ENCODE data around the gene ATP2B2.
A peak's percentile ranks its signal among the peaks of the same experiment; 100 is the strongest.

ATP2B2 gene

DNA sequence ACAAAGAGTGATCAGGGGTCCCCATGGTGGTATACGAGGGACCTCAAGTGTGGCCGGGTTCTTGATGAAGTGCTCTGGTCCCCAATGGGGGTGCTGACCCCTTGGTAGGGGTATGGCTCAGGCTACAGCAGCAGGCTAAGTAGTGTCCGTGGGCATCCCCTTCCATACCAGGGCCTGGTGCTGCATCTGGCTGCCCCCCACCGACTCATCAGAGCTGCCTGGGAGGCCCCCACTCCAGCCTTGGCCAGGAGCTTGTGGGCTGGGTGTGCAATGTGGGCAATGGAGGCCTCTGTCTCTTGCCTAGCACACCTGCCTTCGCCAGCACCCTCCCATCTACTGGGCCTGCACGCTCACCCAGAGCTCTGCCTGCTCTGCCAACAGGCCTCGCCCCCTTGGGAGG lies 125.4 kb downstream of the ATP2B2 start:
- no peak for DNase-seq

DNA sequence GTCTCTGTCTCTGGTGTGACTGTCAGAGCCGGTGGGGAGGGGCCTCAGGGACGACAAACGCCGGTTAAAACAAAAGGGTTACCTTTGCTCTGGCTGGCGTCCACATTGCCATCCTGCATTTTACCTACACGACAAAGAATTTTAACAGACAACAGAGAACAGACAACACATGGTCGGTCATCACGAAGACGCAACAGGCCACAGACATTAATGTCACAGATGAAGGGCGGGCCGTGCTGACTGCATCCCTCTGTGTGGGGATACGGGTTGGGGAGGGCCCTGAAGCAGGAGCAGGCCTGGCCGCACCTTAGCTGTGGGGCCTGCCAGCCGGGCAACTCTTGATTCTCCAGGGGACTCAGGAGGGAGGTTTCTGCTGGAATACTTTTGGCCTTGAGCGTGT lies 126.2 kb downstream of the ATP2B2 start:
- DNase-seq: no peak

DNA sequence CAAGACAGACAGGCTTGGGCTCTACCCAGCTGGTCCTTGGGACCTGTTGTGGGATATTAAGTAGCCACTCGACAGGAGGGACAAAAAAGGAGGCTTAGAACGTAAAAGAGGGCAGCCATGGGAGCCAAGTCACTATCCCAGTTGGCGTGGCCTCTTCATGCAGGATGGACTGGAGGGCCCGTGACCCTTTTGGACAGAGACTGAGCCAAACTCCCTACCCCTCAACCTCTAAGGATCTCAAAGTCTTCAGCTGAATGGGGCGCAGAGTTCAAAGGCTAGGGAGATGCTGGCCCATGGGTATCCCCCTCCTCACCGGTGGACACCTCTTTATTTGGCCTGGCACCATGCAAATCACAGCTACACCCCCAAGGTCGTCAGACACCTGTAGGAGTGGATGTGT lies 126.6 kb downstream of the ATP2B2 start:
- no peak for DNase-seq

DNA sequence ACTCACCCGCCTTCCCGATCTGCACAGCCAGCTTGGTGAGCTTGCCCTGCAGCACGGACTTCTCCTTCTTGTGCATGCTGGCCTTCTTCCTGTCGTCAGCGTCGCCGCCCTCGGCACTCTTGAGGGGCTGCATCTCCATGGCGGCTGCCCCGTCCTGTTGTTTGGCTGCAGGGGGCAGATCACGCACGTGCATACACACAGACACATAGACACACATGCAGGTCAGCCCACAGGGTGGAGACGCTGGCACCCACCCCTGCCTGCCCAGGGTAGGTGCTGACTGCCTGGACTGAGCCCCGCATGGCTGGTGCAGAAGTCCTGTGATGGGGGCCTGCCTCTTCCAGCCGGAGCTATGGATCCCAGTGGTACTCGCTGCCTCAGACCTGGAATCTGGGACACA lies 127.1 kb downstream of the ATP2B2 start:
- DNase-seq: no peak

DNA sequence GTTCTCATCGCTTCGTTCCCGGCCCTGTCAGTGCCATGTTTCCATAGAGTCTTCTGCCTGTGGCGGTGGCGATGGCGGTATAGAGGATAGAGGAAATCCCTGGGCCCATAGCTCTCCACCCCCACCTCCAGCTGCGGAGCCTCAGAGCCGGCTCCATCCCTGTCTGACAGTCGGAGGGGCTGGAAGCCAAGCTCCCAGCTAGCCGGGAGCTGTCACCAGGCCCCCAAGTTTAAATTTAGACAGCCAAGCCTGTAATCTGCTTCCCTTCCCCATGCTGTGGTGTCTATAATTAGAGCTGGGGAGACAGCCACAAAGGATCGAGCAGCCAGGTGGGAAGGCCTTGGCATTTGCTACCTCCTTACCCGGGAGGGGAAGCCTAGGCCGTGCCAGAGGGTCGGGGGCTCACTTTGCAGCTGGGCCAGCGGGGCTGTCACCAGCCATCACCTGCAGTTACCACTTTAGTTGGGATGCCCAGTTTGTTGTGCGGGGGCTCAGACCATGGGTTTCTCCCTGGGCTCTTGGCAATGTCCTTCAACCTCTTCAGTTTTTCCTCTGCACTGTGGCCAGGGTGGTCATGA lies 128.1 kb downstream of the ATP2B2 start:
- DNase-seq: no peak

DNA sequence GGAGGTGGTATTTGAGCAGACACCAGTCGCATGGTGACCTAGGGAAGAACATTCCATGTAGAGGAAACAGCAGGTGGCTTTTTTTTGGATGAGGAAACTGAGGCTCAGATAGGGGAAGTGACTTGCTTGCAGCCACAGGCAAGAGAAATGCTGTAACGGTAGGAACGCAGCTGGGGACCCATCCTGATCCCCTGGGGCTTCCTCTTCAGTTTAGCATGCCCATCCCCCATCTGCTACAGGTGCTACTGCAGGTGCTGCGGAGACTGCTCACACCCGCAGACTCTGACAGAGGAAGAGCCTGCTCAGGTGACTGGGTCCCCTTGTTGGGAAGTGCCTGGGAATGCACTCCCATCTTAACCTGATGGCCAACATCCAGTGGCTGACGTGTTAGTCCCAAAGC lies 129.0 kb downstream of the ATP2B2 start:
- no peak for DNase-seq

DNA sequence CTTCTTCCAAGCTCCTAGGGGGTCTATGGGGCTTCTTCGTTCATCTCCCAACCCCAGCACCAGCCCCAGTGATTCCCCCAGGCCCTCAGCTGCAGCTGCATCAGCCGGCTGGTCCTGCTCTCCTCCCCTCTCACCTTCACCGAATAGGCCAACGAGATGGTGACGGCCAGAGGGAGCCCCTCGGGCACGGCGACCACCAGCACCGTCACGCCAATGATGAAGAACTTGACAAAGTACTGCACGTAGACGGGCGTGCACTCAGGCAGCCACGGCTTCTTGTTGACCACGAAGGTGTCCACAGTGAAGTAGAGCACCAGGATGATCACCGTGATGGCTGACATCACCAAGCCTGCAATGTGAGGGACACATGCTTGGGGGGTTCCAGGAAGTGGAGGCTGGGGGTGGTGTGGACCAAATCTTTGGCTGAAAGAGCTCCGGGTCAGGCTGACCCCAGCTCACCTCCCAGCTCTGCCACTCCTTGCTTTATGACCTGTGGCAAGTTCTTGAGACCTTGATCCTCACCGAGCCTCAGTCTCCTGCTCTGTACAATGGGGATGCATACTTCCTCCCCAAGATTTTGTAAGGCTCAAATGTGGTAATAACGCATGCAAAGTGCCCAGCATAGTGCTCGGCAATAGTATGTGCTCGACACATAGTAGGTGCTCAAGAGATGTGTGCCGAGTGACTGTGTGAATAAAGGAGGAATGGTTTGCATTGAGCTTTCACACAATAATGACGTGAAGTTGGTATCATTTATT lies 129.9 kb downstream of the ATP2B2 start:
- DNase-seq: no peak

DNA sequence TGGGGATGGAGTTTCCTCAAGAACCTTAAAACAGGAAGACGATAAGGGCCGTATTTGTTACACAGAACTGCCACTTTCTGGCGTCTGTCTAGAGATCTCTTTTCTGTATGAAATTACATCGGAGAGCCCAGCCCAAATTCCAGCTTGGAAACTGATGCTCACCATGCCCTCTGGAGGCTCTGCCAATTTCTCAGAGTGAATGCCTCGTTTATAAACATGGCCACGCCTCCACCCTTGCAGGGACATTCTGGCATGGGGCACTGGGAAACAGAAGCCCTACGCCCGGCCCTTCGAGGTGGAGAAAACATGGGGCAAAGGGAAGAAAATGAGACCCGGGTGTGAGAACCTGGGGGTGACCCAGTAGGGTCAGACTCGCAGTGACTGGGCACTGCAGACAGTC lies 131.1 kb downstream of the ATP2B2 start:
- DNase-seq: no peak

DNA sequence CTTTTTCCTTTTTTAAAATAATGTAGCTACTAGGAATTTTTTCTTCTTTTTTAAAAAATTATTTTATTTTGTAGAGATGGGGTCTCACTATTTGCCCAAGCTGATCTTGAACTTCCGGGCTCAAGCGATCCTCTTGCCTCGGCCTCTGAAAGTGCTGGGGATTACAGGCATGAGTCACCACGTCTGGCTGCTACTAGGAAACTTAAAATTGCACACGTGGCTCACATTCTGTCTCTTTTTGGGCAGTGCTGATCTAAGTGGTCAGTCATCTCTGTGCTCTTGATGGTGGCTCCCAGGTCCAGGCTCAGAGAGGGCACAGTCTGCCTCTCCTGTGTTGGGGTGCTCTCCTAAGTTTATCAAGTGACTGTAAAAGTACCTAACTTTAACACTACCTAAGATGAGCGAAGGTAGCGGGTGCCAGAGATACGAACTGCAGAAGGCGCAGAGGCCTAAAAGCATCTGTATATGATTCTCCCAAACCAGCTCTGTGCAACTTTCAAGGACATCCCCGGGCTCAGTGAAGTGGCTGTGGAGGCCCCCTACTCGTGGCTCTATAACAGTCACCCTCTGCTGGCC lies 131.6 kb downstream of the ATP2B2 start:
- no peak for DNase-seq

DNA sequence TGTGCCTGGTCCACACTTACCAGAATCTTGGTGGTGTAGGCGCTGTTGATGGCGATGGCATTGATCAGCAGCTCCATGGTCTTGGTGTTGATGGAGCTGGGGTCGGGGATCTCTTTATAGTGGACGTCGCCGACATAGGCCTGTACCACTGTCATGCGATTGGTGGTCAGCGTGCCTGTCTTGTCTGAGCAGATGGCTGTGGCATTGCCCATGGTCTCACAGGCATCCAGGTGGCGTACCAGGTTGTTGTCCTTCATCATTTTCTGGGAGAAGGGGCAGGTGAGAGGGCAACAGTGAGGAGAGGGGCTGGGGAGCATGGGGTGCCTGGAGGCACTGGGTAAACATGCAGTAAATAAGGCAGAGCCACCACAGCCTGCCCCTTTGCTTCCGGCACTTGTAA lies 133.6 kb downstream of the ATP2B2 start:
- DNase-seq: no peak

DNA sequence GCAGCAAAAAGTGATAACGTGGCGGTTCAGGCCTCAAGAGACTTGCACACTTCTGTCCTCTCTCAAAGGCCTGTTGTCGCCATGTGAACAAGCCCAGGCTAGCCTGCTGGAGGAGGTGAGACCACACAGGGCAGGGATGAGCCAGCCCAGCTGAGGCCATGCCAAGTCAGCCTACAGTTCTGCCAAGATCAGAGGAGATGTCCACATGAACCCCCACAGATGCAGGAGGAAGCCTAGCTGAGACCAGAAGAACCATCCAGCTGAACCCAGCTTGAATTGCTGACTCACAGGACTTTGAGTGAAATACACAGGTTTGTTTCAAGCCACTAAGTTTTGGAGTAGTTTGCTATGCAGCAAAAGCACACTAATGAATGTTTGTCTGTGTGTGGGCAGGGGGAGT lies 134.2 kb downstream of the ATP2B2 start:
- DNase-seq: no peak

DNA sequence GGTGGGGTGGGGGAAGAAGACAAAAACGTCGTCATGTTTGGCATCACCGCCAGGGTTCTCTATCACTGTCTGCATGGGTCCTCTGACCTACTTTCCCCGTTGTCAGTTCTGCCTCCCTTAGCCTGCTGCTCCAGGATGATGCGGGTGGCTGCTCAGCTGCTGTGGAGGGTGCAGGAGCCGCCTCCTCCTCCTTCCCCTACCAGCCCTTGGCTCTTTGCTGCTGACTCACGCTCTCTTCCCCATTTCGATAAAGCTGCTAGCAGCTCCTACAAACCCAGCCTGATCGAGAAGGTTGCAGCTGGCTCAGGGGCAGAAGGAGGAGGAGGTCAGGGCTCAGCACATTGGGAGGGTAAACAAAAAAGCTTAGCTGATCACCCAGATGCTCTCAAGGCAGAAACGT lies 135.0 kb downstream of the ATP2B2 start:
- no peak for DNase-seq

DNA sequence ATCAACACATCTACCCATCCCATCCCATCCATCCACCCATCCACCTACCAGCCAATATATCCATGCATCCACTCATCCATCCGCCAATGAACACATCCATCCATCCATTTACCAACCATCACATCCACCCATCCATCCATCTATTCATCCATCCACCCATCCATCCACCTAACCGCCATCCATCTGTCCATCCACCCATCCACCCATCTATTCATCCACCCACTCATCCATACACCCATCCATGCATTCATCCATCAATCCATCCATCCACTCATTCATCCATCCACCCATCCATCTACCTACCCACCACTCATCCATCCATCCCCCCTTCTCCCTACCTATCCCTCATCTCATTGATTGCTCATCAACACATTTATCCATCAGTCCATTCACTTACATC lies 136.9 kb downstream of the ATP2B2 start:
- no peak for DNase-seq

DNA sequence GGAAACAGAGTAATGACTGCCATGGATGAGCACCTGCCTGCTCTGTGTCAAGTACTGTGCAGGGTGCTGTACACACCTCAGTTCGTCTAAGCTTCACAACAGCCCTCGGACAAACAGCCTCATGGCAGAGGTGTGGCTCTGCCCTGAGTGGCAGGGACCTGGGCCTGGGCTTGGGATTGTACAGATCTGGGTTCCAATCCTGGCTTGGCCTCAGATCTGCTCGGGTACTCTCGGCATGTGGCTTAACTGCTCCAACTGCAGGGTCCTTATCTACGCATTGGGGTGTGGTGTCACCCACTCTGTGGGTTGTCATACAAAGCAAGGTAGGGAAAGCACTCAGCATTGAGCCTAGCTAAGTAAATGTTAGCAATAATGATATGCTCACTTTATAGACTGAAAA lies 137.9 kb downstream of the ATP2B2 start:
- DNase-seq: no peak

DNA sequence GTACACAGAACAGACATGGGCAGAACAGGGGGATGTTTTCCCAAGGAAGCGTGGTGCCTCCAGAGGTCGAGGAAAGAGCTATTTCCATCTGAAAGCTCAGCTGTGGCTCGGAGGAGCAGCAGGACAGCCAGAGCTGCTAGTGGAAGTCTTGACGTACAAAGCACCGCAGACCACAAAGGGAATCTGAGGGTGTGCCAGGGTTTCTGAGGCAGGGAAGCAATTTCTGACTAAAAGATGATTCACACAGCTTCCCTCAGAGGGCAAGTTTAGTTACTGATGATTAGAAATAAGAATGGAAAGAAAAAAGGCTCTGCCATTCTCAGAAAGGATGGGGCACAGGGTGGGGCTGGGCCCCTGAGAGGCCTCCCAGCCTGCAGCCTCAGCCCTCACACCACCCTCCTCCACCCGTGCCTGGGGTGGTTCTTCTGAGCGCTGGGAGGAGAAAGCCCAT lies 138.7 kb downstream of the ATP2B2 start:
- peak; percentile 69 to 73 for DNase-seq

DNA sequence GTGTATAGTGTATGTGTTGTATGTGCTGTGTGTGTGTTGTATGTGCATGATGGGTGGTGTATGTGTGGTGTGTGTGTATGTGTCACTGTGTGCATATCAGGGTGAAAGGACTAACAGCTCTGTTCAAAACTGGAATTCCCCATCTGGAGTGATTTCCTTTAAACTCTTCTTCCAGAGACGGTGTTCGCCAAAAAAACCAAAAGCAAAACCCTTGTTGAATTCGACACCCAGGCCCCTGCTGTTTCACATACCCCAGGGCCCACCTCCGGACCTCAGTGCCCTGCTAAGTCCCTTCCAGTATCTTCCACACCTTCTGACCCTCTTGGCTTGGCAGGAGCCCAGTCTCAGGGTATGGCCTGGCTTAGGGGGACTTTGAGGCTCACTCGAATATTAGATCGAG lies 139.6 kb downstream of the ATP2B2 start:
- DNase-seq: peak; percentile 38 to 42

DNA sequence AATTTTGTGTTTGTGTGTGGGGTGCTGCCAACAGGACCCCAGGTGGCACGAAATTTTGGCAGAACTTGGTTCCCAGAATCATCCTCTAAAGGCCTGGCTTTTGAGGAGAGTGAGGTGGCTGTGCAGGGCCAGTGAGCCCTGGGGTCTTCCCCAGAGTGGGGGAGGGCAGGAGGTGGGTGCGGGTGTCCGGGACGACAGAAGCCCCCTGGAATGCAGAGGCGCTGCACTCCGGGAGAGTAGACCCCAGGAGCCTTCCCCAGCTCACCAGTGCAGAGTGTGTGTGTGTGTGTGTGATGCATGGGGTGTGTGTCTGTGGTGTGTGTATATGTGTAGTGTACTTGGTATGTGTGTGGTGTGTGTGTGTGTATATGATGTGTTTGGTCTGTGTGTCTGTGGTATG lies 140.1 kb downstream of the ATP2B2 start:
- DNase-seq: no peak

DNA sequence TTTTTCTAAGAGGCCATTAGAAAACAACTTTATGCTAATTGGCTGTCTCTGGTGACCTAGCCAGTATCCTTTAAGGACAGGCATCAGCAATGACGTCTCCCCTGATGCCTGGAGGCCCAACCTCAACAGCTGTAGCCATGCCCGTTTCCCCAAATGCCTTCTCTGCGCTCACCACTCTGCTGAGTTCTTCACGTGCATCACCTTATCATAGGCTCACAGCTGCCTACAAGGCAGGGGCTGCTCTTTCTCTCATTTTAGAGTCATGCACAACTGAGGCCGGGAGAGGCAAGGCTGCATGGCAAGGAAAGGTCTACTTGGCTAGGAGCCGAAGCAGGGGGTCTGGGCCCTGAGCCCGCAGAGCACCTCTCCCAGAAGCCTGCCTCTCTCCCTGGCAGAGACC lies 140.6 kb downstream of the ATP2B2 start:
- no peak for DNase-seq

DNA sequence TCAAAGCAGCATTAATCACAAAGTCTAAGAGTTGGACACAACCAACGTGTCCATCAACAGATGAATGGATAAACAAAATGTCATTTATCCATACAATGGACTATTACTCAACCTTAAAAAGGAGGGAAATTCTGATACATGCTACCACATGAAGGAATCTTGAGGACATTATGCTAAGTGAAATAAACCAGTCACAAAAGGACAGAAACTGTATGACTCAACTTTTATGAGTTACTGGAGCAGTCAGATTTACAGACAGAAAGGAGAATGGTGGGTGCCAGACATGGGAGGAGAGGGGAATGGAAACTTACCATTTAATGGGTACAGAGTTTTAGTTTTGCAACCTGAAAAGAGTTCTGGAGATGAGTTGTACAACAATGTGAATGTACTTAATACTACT lies 141.5 kb downstream of the ATP2B2 start:
- DNase-seq: no peak

DNA sequence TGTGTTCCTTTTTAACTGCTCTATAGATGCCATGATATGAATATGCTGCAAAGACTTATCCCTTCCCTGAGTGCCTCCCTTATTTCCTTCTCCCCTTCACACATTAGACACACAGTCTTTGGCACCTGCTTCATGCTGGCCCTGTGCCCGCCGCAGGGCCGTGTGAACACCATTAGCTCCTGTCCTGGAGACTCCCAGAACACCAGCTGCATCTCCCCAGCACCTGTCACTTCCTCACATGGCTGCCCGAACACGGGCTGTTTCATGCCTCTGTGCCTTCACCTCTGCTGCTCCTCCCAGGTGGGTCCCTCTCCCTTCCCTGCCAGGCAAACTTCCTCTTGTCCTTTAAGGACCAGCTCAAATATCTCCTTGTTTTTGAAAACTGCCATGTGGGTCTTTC lies 144.0 kb downstream of the ATP2B2 start:
- DNase-seq: no peak

DNA sequence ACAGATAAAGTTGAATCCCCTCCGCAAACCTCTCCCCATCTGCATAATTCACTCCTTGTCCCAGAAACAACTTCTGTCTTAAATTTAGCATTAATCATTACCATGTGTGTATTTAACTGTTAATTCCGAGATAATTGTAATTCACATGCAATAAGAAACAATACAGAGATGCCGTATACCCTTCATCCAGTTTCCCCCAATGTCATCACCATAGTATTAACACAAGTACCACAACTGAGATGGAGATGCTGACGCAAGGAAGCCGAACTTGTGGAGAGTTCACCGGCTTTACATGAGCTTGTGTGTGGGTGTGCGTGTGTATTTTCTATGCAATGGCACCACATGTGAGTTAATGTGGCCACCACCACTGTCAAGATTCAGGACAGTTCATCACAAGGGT lies 144.9 kb downstream of the ATP2B2 start:
- DNase-seq: no peak

DNA sequence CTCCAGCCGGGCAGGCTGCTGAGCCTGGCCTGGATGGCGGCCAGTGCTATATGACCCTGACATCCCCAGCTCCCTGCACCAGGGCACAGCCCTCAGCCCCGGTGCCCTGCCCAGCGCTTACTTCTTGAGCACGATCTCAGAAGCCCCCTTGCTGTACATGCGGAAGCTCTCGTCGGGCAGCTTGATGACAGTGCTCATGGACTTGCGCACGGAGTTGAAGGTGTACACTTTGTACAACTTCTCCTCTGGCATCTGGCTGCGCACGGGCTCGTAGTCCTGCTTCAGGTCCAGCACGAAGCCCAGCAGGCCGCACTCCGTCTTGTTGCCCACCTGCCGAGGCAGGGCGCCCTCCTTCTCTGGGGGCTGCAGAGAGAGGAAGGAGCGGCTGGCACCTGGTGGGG lies 145.6 kb downstream of the ATP2B2 start:
- no peak for DNase-seq

DNA sequence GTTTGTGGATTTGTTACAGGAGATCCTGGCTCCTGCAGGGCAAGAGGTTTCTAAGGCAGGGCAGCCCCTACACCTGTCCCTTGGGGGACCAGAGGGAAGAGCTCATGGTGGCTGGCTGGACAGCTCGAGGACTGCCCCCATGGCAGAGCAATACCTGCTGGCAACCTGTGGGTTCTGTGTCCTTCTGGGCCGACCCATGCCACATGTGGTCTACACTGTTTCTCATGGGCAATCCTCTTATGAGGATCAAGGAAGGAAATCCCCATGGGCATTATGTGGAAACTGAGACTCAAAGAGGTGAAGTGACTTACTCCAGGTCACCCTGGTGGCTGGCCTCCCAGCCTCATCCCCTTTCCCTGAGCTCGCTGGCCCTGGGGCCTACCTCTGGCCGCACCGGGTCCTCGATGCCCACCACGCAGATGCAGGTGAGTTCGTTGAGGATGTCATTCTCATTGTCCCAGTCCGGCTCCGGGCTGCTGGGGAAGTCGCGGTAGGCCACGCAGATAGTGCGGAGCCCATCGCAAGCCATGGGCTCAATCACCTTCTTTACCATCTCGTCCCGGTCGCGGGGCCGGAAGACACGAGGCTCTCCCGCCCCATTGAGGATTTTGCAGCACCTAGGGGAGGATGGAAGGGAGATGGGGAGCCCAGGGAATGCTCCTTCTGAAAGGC lies 146.9 kb downstream of the ATP2B2 start:
- DNase-seq: no peak

Measured in activated T-cell treated with anti-CD3 and anti-CD28 coated beads, Interleukin-2, amount 50 U/mL, for 48 hours (primary cell).